ENCODE measurements around the gene HCFC2. TPM values are rescaled to one million over a fixed set of nuclear protein-coding genes. Genes with fewer than 3 reads are reported as not detected.

Gene HCFC2
- total and polyA plus RNA-seq, 9 of the 15 experiments (the other 6 are each of a cell fraction or from before 2014, with no cell fraction given), result 1.2 to 6.5 (median 3.8) TPM

DNA sequence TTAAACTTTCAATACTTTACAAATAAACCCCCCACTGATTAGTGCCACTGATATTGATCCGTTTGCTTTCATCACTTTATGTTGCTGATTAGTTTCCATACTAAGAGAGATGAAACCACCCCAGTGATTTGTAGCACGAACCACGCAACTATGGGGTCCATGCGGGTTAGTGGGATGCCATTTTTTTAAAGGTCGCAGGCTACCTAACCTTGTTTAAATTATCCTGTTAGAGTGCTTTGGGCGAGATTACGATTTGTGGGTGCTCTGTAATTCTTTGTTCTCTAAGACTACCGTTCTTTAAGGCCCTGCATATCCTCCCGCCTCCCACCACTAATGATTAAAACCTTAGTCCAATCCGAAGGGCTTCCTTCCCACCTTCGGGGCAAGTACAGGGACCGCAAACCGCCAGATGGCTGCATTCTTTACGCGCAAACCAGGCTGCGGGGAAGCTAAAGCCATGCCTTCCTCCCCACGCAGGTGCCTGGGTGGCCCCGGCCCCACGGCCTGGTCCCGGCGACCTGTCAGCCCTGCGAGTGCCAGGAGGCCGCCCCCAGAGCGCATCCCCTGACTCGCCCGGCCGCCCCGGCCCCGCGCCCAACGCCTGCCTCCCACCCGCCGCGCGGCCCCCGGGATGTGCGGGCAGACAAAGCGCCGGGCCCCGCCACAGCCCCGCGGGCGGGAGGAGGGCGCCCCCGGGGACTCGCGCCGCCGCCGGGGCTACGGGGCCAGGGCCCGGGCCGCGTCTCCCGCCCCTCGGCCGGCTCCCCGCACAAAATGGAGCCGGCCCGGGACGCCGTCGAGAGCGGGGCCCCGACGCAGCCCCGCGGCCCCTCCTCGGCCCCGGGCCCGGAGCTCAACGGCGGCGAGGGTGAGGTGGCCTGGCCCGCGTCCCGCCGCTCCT, 72.9 kb downstream of the HCFC2 start (continued):
- TF ChIP-seq SRF (CRISPR knock-in tag; IDR thresholded peaks at IDR 0.05) (no peak), TEAD1 (CRISPR knock-in tag; IDR thresholded peaks at IDR 0.05) (peak in 1 of 2 experiments; percentile 48; a peak in 1 of 4 replicates)

DNA sequence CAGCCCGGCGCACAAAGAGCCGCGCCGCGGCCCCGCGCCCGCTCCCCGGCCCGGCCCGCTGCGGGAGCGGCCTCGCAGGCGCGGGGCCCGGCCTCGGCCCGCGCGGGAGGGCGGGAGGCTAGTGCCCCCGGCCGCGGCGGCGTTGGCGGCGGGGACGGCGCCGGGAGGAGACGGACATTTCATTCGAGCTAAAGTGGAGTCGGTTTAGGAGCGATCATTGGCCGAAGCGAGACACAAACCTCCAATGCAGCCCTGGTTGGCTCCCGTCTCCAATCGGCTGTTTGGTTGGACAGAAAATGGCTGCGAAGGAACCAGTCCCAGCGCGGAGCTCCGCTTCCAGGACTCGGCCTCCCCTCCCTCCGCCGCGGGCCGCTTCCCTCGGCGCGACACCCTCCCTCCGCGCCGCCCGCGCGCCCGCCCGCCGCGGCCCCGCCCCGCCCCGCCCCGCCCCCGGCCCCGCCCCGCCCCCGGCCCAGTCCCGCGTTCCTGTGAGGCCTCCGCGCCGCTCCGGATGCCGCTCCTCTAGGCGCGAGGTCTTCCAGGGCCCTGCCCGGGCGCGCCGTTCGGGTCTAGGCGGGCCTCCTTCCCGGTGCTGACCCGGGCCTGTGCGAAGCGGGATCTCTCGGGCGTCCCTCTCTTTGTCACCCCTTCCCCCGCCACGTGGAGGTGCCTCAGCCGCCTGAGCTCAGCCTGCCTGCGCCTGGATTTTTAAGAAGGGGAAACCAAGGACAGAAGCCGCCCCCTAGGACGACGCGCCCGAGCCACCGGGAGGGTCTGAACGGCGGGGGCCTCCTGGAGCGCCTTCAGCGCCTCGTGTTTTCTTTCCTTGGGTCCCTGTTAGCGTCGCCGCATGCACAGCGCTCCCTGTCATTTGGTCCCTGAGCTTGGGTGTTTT, 73.8 kb downstream of the HCFC2 start, which contains the start of gene NFYB:
Gene NFYB, minus strand, starts transcription at position 309 of the 895 bp plus-strand sequence. CDS start 2,757 bp downstream, outside the sequence.
- ChIA-PET POLR2A (interaction anchor here (0.5 to 1.7 kb wide), 21 partner anchors 9 to 999 kb away, joined by 3 to 9 read pairs (median 4); no protein-coding TSS in a partner anchor), CTCF (ENCODE audit: low intra/inter-chr PET ratio) (interaction anchor here (1.1 kb wide), 1 partner anchor 505 kb away, joined by 3 read pairs; no protein-coding TSS in a partner anchor)
- Histone ChIP-seq H3K9me1 (ENCODE audit: control insufficient read depth, insufficient read depth, low read length) (no peaks in the 10 kb centered on the region), H3K36me3 (ENCODE audit: control insufficient read depth, insufficient read depth, low read length) (peaks cover 21% of the 10 kb centered on the region; the same call in 2 of the 3 replicates), H3K9me3 (replicated peaks; ENCODE audit: control insufficient read depth, insufficient read depth, low read depth, low read length) (no peaks in the 10 kb centered on the region), H3K27me3 (ENCODE audit: control insufficient read depth in 2 of 2, insufficient read depth in 2 of 2, low read length in 2 of 2) (no peaks in the 10 kb centered on the region; a peak in 1 of 5 replicates), H3K4me1 (replicated peaks in 1 of 2; ENCODE audit: control insufficient read depth in 2 of 2, insufficient read depth in 2 of 2, low read length in 2 of 2) (peaks cover 12 to 19% of the 10 kb centered on the region in 2 experiments), H3K9ac (ENCODE audit: insufficient read depth in 1 of 2, low read depth in 2 of 2, low read length in 2 of 2) (peak within 1 kb of the TSS; percentile 89 to 94), H4K20me1 (replicated peaks; ENCODE audit: control insufficient read depth, insufficient read depth, low read length) (no peaks in the 10 kb centered on the region), H3K27ac (ENCODE audit: extremely low read depth, low read depth, low read length) (peak within 1 kb of the TSS; percentile 89), H3K4me3 (peak within 1 kb of the TSS; percentile 69), H3K79me2 (ENCODE audit: control insufficient read depth, insufficient read depth, low read length) (peaks cover 29% of the 10 kb centered on the region), H3K4me2 (ENCODE audit: insufficient read depth, low read length) (peak within 1 kb of the TSS; percentile 90), H2AFZ (ENCODE audit: low read depth, low read length) (peak within 1 kb of the TSS; percentile 87)
- intact Hi-C loops (cut with micrococcal nuclease) (loop anchor here (2.0 kb wide), 1 partner anchor 35 kb away; no protein-coding TSS in a partner anchor), in situ Hi-C loops (cut with MboI) (no loop called here)
- TSS peak; percentile 95 for BruUV-seq (replicated peaks)
- peak; percentile 89 for FAIRE-seq
- WGBS (ENCODE audit: insufficient coverage, low coverage, missing lambda C conversion rate), result 4% methylated on average over 56 of the region's 111 CpGs
- peak; percentile 93 for ATAC-seq
- DNase-seq (ENCODE audit: extremely low read depth in 1 of 4, low spot score in 3 of 4), result peak; percentile 93 to 96 (median 94)
- TF ChIP-seq, protein P1, sequence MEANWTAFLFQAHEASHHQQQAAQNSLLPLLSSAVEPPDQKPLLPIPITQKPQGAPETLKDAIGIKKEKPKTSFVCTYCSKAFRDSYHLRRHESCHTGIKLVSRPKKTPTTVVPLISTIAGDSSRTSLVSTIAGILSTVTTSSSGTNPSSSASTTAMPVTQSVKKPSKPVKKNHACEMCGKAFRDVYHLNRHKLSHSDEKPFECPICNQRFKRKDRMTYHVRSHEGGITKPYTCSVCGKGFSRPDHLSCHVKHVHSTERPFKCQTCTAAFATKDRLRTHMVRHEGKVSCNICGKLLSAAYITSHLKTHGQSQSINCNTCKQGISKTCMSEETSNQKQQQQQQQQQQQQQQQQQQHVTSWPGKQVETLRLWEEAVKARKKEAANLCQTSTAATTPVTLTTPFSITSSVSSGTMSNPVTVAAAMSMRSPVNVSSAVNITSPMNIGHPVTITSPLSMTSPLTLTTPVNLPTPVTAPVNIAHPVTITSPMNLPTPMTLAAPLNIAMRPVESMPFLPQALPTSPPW (CRISPR knock-in tag; IDR thresholded peaks at IDR 0.05), result peak; percentile 91
- TF ChIP-seq CBFA2T3 (IDR thresholded peaks at IDR 0.05) (no peak), RBM25 (IDR thresholded peaks at IDR 0.05; ENCODE audit: low read depth, low read length, severe bottlenecking) (peak; percentile 34), HLTF (IDR thresholded peaks at IDR 0.05) (no peak), ZNF830 (CRISPR knock-in tag; IDR thresholded peaks at IDR 0.05) (no peak), ZNF780A (CRISPR knock-in tag; IDR thresholded peaks at IDR 0.05) (no peak), ATF1 (CRISPR knock-in tag; IDR thresholded peaks at IDR 0.05) (no peak), ATF1 (tag; IDR thresholded peaks at IDR 0.05) (no peak), SRF (CRISPR knock-in tag; IDR thresholded peaks at IDR 0.05) (no peak), CREB5 (CRISPR knock-in tag; IDR thresholded peaks at IDR 0.05) (no peak)
- TF ChIP-seq, protein P2, sequence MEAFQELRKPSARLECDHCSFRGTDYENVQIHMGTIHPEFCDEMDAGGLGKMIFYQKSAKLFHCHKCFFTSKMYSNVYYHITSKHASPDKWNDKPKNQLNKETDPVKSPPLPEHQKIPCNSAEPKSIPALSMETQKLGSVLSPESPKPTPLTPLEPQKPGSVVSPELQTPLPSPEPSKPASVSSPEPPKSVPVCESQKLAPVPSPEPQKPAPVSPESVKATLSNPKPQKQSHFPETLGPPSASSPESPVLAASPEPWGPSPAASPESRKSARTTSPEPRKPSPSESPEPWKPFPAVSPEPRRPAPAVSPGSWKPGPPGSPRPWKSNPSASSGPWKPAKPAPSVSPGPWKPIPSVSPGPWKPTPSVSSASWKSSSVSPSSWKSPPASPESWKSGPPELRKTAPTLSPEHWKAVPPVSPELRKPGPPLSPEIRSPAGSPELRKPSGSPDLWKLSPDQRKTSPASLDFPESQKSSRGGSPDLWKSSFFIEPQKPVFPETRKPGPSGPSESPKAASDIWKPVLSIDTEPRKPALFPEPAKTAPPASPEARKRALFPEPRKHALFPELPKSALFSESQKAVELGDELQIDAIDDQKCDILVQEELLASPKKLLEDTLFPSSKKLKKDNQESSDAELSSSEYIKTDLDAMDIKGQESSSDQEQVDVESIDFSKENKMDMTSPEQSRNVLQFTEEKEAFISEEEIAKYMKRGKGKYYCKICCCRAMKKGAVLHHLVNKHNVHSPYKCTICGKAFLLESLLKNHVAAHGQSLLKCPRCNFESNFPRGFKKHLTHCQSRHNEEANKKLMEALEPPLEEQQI (IDR thresholded peaks at IDR 0.05), result no peak
